ENCODE data around the gene RUNX1. TPM values are rescaled to one million over a fixed set of nuclear protein-coding genes. Genes with fewer than 3 reads are reported as not detected.

RUNX1 gene
- total RNA-seq, 1 donor from 2014 or later = 62.1 TPM

DNA sequence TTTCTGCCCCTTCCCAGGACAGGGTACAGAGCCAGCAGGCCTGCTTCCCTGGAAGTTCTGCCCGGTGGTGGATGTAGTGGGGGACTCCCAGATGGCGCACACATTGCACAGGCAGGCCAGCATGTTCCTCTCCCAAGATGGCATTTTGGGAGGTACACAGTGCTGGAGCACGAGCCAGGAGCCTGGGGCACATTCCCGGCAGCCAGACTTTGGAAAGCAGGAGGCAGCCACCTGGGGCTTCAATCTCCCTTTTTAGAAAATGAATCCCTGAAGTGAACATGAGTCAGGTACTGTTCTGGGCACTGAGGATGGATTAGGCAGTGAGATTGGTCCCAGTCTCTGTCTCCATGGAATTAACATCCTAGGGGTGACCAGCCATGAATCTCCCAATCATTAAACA lies 56.9 kb downstream of the RUNX1 start:
- H3K4me3 ChIP-seq = no peak overlapping the region
- no peaks in the 10 kb centered on the region for H3K27me3 ChIP-seq
- intact Hi-C loops (cut with DNase I) = no loop called here
- no peaks in the 10 kb centered on the region for H3K9me3 ChIP-seq
- no peaks in the 10 kb centered on the region for H3K4me1 ChIP-seq
- DNase-seq (ENCODE audit: extremely low spot score in 2 of 2) = no peak
- H3K36me3 ChIP-seq = no peaks in the 10 kb centered on the region
- TF ChIP-seq POLR2AphosphoS5 (IDR thresholded peaks at IDR 0.05; ENCODE audit: insufficient read depth in 1 of 2, low read depth in 1 of 2) = no peak
- TF ChIP-seq, protein P1, sequence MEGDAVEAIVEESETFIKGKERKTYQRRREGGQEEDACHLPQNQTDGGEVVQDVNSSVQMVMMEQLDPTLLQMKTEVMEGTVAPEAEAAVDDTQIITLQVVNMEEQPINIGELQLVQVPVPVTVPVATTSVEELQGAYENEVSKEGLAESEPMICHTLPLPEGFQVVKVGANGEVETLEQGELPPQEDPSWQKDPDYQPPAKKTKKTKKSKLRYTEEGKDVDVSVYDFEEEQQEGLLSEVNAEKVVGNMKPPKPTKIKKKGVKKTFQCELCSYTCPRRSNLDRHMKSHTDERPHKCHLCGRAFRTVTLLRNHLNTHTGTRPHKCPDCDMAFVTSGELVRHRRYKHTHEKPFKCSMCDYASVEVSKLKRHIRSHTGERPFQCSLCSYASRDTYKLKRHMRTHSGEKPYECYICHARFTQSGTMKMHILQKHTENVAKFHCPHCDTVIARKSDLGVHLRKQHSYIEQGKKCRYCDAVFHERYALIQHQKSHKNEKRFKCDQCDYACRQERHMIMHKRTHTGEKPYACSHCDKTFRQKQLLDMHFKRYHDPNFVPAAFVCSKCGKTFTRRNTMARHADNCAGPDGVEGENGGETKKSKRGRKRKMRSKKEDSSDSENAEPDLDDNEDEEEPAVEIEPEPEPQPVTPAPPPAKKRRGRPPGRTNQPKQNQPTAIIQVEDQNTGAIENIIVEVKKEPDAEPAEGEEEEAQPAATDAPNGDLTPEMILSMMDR (IDR thresholded peaks at IDR 0.05) = no peak
- TF ChIP-seq POLR2A (IDR thresholded peaks at IDR 0.05) = no peak
- H3K27ac ChIP-seq = no peak overlapping the region

DNA sequence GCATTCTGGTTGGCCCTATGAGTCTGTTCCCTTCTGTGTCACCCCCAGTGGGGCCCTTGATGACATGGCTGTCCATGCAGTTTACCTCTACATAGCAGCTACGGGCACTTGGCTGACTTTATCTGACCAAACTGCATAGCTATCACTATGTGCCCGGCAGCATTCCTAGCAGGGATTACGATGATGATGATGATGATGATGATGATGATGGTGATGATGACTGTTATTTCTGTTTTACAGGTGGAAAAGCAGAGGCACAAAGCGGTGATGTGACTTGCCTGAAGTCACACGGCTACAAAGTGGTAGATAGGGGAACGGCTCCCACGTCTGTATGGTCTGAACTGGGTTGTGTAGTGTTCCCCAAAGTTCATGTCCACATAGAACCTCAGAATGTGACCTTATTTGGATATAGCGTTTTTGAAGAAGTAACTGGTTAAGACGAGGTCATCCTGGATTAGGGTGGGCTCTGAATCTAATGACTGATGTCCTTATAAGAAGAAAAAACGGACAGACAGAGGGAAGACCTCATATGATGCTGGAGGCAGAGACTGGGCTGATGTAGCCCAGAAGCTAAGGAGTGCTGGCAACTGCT lies 57.6 kb downstream of the RUNX1 start:
- H3K4me1 ChIP-seq = no peaks in the 10 kb centered on the region
- no peaks in the 10 kb centered on the region for H3K9me3 ChIP-seq
- H3K4me3 ChIP-seq = no peak overlapping the region
- no peak overlapping the region for H3K27ac ChIP-seq
- no peak for DNase-seq (ENCODE audit: extremely low spot score in 2 of 2)
- TF ChIP-seq POLR2AphosphoS5 (IDR thresholded peaks at IDR 0.05; ENCODE audit: insufficient read depth in 1 of 2, low read depth in 1 of 2) = no peak
- TF ChIP-seq, protein P1 (IDR thresholded peaks at IDR 0.05) = no peak
- TF ChIP-seq POLR2A (IDR thresholded peaks at IDR 0.05) = no peak
- intact Hi-C loops (cut with DNase I) = no loop called here
- no peaks in the 10 kb centered on the region for H3K36me3 ChIP-seq
- H3K27me3 ChIP-seq = no peaks in the 10 kb centered on the region

DNA sequence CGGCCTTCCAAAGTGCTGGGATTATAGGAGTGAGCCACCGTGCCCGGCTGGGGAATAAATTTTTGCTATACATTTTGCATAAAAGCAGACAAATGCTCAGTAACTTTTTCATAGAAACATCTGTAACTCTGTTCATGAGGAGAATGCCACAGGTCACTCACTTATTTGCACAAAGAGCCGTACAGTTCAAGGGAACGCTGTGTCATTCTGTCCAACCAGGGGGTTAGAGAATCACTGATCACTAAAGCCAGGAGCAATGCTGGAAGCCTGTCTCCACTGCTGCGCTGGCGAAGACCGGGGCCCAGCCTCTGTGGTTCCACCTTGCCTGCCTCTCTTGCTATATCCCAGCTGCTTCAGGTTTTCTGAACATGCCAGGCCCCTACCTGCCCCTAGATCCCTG lies 58.3 kb downstream of the RUNX1 start:
- H3K9me3 ChIP-seq = no peaks in the 10 kb centered on the region
- H3K27me3 ChIP-seq = no peaks in the 10 kb centered on the region
- no peaks in the 10 kb centered on the region for H3K36me3 ChIP-seq
- H3K4me1 ChIP-seq = no peaks in the 10 kb centered on the region
- DNase-seq (ENCODE audit: extremely low spot score in 2 of 2) = no peak
- H3K4me3 ChIP-seq = no peak overlapping the region
- H3K27ac ChIP-seq = no peak overlapping the region
- intact Hi-C loops (cut with DNase I) = no loop called here
- TF ChIP-seq POLR2AphosphoS5 (IDR thresholded peaks at IDR 0.05; ENCODE audit: insufficient read depth in 1 of 2, low read depth in 1 of 2) = no peak
- TF ChIP-seq POLR2A (IDR thresholded peaks at IDR 0.05) = no peak
- TF ChIP-seq, protein P1 (IDR thresholded peaks at IDR 0.05) = no peak

DNA sequence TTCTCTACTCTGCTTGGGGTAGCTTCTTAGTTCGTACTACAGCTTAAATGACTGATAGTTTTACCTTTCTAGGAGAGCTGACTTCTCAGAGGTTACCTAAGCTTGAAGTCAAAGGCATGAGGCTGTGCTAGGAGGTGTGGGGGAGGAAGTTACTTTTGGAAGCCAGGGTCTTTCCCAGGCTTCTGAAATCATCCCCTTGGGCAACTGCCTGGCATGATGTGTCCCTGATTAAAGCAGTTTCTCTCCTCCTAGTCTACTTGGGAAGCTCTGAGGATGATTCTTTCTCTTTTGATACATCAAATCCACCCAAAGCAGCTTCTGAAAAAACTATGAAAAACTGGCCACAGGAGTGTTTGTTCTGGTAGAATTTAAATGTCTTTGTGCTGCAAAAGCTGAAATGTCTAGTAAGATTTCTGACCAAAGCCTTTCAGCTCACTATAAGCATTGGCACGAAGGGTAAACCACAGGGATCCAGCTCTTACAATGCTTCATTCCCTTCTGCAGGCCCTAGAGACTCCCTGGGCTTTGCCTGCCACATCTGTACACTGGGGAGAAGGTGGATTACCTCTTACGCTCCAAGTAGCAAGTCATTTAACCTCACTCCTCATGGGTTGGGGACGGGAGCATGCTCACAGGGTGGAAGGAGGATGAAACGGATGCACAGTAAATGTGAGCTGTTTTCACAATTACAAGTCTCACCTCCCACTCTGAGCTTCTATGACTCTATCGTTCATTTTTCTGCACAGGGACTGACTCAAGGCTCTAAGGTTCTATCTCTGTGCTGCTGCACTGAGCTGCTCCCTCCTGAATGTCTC lies 59.6 kb downstream of the RUNX1 start:
- TF ChIP-seq, protein P1 (IDR thresholded peaks at IDR 0.05) = no peak
- TF ChIP-seq POLR2A (IDR thresholded peaks at IDR 0.05) (no peak), POLR2AphosphoS5 (IDR thresholded peaks at IDR 0.05; ENCODE audit: insufficient read depth in 1 of 2, low read depth in 1 of 2) (no peak)
- no peaks in the 10 kb centered on the region for H3K36me3 ChIP-seq
- H3K27ac ChIP-seq = no peak overlapping the region
- H3K9me3 ChIP-seq = no peaks in the 10 kb centered on the region
- no peak overlapping the region for H3K4me3 ChIP-seq
- DNase-seq (ENCODE audit: extremely low spot score in 2 of 2) = no peak
- H3K4me1 ChIP-seq = no peaks in the 10 kb centered on the region
- intact Hi-C loops (cut with DNase I) = no loop called here
- H3K27me3 ChIP-seq = no peaks in the 10 kb centered on the region

DNA sequence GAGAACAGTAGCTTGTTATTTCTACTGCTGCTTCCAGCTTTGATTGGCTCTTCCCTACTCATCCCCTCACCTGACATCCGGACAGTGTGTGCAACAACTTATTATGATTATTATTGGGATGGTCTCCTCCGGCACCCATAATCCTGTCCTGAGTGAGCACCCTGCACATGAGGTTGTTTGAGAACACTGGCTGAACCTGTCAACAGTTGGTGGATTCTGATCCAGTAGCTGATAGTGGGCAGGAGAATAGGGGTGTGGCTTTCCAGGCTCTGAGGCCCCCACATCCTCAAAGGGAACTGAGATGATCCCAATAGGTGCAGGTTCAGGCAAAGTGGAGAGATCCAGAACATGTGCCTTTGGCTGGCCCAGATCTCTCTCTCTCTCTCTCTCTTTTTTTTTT lies 60.5 kb downstream of the RUNX1 start:
- Histone ChIP-seq H3K4me1 (no peaks in the 10 kb centered on the region), H3K4me3 (no peak overlapping the region), H3K27me3 (no peaks in the 10 kb centered on the region), H3K9me3 (no peaks in the 10 kb centered on the region), H3K36me3 (no peaks in the 10 kb centered on the region), H3K27ac (no peak overlapping the region)
- no peak for DNase-seq (ENCODE audit: extremely low spot score in 2 of 2)
- intact Hi-C loops (cut with DNase I) = no loop called here
- TF ChIP-seq, protein P1 (IDR thresholded peaks at IDR 0.05) = no peak
- TF ChIP-seq POLR2AphosphoS5 (IDR thresholded peaks at IDR 0.05; ENCODE audit: insufficient read depth in 1 of 2, low read depth in 1 of 2) (no peak), POLR2A (IDR thresholded peaks at IDR 0.05) (no peak)

All from vagina (tissue), 2 donors.